ENCODE measurements around the gene ABHD3. TPM values are rescaled to one million over a fixed set of nuclear protein-coding genes. Genes with fewer than 3 reads are reported as not detected.
A peak's percentile ranks its signal among the peaks of the same experiment; 100 is the strongest.
"Not testable (repeated sequence)": the region's sequence is repeated elsewhere in the genome, so short reads cannot be mapped to it uniquely, and the experiment has no call there.

ABHD3 gene
- total and polyA plus RNA-seq, 5 experiments from 2014 or later = 16.2 to 52.0 (median 20.7) TPM

GRCh38 chr18:21634588-21635199 is 69.9 kb downstream of the ABHD3 start:
- H3K4me1 Mint-ChIP-seq = peaks cover 0 to 4% (median under 1%) of the 10 kb centered on the region in 4 donors
- H3K27ac Mint-ChIP-seq = peak overlapping the region in 6 of 10 donors; percentile 12 to 66 (median 51)
- ATAC-seq (no peak), DNase-seq (no peak)
- POLR2A ChIA-PET = no interaction called here
- H3K4me3 Mint-ChIP-seq = no peak overlapping the region
- no peaks in the 10 kb centered on the region for H3K27me3 Mint-ChIP-seq
- no peaks in the 10 kb centered on the region for H3K9me3 Mint-ChIP-seq
- peaks cover 0 to 32% (median 3%) of the 10 kb centered on the region in 3 donors for H3K36me3 Mint-ChIP-seq

DNA sequence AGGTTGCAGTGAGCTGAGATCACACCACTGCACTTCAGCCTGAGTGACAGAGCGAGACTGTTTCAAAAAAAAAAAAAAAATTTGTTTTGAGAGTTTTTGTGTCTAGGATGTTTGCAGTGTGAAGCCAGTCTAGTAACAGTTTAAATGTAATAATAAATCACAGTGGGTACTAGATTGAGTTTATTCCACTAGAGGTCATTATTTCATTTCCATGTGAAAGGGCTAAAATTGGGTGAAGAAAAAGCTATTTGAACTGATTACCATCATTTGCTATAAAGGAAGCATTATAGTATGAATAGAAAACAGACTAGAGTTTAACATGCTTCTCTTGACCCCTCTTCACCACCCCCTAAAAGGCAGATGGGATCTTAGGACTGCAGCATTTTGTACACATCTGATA is 72.2 kb downstream of the ABHD3 start:
- Mint-ChIP-seq H3K9me3 (no peaks in the 10 kb centered on the region), H3K36me3 (peaks cover 0 to 51% (median 5%) of the 10 kb centered on the region in 3 donors), H3K4me3 (no peak overlapping the region), H3K27ac (peak overlapping the region in 2 of 10 donors; percentile 4 to 39), H3K4me1 (peaks cover 11 to 20% (median 17%) of the 10 kb centered on the region in 4 donors), H3K27me3 (no peaks in the 10 kb centered on the region)
- ATAC-seq (no peak), DNase-seq (no peak)
- POLR2A ChIA-PET = interaction anchor here (0.6 kb wide), 2 partner anchors 227 to 1490 kb away, joined by 3 read pairs; no protein-coding TSS in a partner anchor

- H3K27ac Mint-ChIP-seq = peak overlapping the region; percentile 33 to 92 (median 79)
- peaks cover 5 to 73% (median 12%) of the 10 kb centered on the region in 3 donors for H3K36me3 Mint-ChIP-seq
- DNase-seq = no peak
- H3K4me3 Mint-ChIP-seq = peak overlapping the region in 7 of 10 donors; percentile 2 to 65 (median 20)
- H3K9me3 Mint-ChIP-seq = no peaks in the 10 kb centered on the region
- POLR2A ChIA-PET = interaction anchor here (1.1 kb wide), 1 partner anchor 29 kb away, joined by 3 read pairs; no protein-coding TSS in a partner anchor
- H3K4me1 Mint-ChIP-seq = peaks cover 14 to 26% (median 20%) of the 10 kb centered on the region in 4 donors
- no peaks in the 10 kb centered on the region for H3K27me3 Mint-ChIP-seq
- no peak for ATAC-seq
These were observed 75.3 kb downstream of the ABHD3 start for GRCh38 chr18:21629089-21629832.

- H3K4me1 Mint-ChIP-seq = peaks cover 8 to 32% (median 23%) of the 10 kb centered on the region in 4 donors
- H3K27me3 Mint-ChIP-seq, DNase-seq, H3K4me3 Mint-ChIP-seq, H3K27ac Mint-ChIP-seq, H3K9me3 Mint-ChIP-seq, ATAC-seq: not testable (repeated sequence)
- peaks cover 9 to 79% (median 13%) of the 10 kb centered on the region in 3 donors for H3K36me3 Mint-ChIP-seq
- POLR2A ChIA-PET = interaction anchor here (1.1 kb wide), 1 partner anchor 10 kb away, joined by 6 read pairs; the partner anchor contains the start of gene SNRPD1
These were observed 82.9 kb downstream of the ABHD3 start for GRCh38 chr18:21621640-21622039.

- peak within 1 kb of the TSS; percentile 86 to 100 (median 100) for H3K4me3 Mint-ChIP-seq
- peak within 1 kb of the TSS; percentile 92 to 100 (median 99) for H3K27ac Mint-ChIP-seq
- ATAC-seq = peak; percentile 97 to 99
These were observed 92.2 kb downstream of the ABHD3 start, which contains the start of gene SNRPD1 for GRCh38 chr18:21612125-21613039. Gene SNRPD1, plus strand, starts transcription at chr18:21612314. Its CDS starts 116 bp downstream, at chr18:21612430.

DNA sequence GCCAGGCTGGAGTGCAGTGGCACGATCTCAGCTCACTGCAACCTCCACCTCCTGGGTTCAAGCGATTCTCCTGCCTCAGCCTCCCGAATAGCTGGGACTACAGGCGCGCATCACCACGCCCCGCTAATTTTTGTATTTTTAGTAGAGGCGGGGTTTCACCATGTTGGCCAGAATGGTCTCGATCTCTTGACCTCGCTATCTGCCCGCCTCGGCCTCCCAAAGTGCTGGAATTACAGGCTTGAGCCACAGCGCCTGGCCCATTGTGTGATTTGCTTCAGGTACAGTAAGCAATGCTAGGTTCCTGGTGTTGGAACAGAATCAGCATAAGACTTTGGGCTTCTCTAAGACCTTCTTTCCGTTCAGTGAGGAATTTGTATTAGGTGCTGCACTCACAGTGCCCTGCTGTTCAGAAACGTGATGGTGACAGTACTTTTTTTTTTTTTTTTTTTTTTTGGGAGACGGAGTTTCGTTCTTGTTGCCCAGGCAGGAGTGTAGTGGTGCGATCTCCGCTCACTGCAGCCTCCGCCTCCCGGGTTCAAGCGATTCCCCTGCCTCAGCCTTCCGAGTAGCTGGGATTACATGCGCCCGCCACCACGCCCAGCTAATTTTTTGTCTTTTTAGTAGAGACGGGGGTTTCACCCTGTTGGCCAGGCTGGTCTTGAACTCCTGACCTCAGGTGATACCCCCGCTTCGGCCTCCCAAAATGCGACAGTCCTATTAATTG is 93.0 kb downstream of the ABHD3 start:
- not testable (repeated sequence) for H3K9me3 Mint-ChIP-seq, H3K27me3 Mint-ChIP-seq, DNase-seq
- H3K27ac Mint-ChIP-seq = peak overlapping the region; percentile 92 to 100 (median 99)
- H3K36me3 Mint-ChIP-seq = peaks cover 0 to 18% (median 0%) of the 10 kb centered on the region in 3 donors
- POLR2A ChIA-PET = interaction anchor here (0.7 to 7.1 kb wide), 7 partner anchors 11 to 135 kb away, joined by 3 to 109 read pairs (median 6); partner anchors contain the start of genes ABHD3, ESCO1 and MIB1
- peak overlapping the region; percentile 86 to 100 (median 100) for H3K4me3 Mint-ChIP-seq
- ATAC-seq = peak; percentile 1 to 3
- H3K4me1 Mint-ChIP-seq = peaks cover 9 to 42% (median 36%) of the 10 kb centered on the region in 4 donors

More at GRCh38 chr18:21612125-21613039, 92.2 kb downstream of the ABHD3 start, which contains the start of gene SNRPD1:
- POLR2A ChIA-PET = interaction anchor here (0.7 to 7.1 kb wide), 7 partner anchors 10 to 135 kb away, joined by 3 to 109 read pairs (median 6); partner anchors contain the start of genes ABHD3, ESCO1 and MIB1
- peak; percentile 74 to 88 (median 86) for DNase-seq
- peaks cover 10 to 49% (median 42%) of the 10 kb centered on the region in 4 donors for H3K4me1 Mint-ChIP-seq
- peaks cover 0 to 26% (median 0%) of the 10 kb centered on the region in 3 donors for H3K36me3 Mint-ChIP-seq
- no peaks in the 10 kb centered on the region for H3K9me3 Mint-ChIP-seq
- H3K27me3 Mint-ChIP-seq = no peaks in the 10 kb centered on the region

DNA sequence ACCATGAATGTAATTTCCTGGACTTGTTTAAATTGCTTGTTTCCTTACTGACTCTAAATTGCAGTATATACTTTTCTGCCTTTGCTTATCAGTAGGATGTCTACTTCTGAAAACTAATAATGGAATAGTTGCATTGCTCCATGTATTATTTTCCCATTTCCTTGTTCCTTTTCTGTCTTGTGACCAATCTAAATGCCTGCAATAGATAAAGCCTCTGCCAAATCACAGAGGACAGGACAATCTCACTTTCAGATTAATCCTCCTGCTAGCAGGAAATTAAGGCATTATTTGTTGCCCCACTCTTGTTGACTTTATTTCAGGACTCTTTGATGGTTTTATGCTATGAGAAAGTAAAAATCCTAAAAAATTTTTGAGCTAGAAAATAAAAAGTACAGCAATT is 99.4 kb downstream of the ABHD3 start:
- H3K4me1 Mint-ChIP-seq = peaks cover 4 to 17% (median 15%) of the 10 kb centered on the region in 4 donors
- H3K36me3 Mint-ChIP-seq = no peaks in the 10 kb centered on the region
- peaks cover 0 to 4% (median 0%) of the 10 kb centered on the region in 9 donors for H3K9me3 Mint-ChIP-seq
- DNase-seq (no peak), ATAC-seq (no peak)
- peaks cover 0 to 3% (median 0%) of the 10 kb centered on the region in 5 donors for H3K27me3 Mint-ChIP-seq
- peak overlapping the region in 3 of 10 donors; percentile 13 to 79 (median 58) for H3K27ac Mint-ChIP-seq
- H3K4me3 Mint-ChIP-seq = no peak overlapping the region
- POLR2A ChIA-PET = no interaction called here

DNA sequence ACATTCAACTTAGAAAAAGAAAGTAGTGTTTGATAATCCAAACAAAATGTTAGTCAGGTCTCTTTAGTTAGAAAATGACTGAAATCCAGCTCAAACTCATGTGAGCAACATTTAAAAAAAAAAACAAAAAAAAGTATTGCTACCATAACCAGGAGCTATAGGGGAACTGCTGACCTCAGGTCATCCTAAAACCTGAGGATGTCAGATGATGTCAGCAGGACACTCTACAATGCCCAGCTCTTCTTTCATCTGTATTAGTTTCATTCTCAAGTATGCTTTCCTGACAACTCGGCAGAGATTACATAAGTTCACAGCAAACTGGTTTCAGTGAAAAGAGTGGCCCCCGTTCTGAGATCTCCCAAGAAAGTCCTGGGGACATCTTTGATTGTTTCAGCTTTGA is 99.9 kb downstream of the ABHD3 start:
- ATAC-seq (no peak), DNase-seq (no peak)
- Mint-ChIP-seq H3K9me3 (peaks cover 0 to 4% (median 0%) of the 10 kb centered on the region in 9 donors), H3K4me3 (no peak overlapping the region), H3K4me1 (peaks cover 7 to 23% (median 18%) of the 10 kb centered on the region in 4 donors), H3K36me3 (no peaks in the 10 kb centered on the region), H3K27ac (peak overlapping the region in 5 of 10 donors; percentile 13 to 58 (median 43)), H3K27me3 (peaks cover 0 to 3% (median 0%) of the 10 kb centered on the region in 5 donors)
- POLR2A ChIA-PET = no interaction called here

- Mint-ChIP-seq H3K4me3 (peak overlapping the region in 8 of 10 donors; percentile 36 to 68 (median 44)), H3K27ac (peak overlapping the region; percentile 80 to 99 (median 89)), H3K4me1 (peaks cover 14 to 41% (median 38%) of the 10 kb centered on the region in 4 donors), H3K9me3 (peaks cover 0 to 4% (median 0%) of the 10 kb centered on the region in 9 donors), H3K36me3 (peaks cover 0 to 3% (median 0%) of the 10 kb centered on the region in 3 donors), H3K27me3 (peaks cover 0 to 3% (median 0%) of the 10 kb centered on the region in 5 donors)
- DNase-seq (peak in 1 of 10 donors; percentile 5), ATAC-seq (no peak)
- POLR2A ChIA-PET = interaction anchor here (0.7 to 4.2 kb wide), 2 partner anchors 11 to 621 kb away, joined by 4 to 109 read pairs; partner anchors contain the start of gene SNRPD1
These were observed 102.3 kb downstream of the ABHD3 start for GRCh38 chr18:21602299-21602587.
